Progenitor cell of endocrine pancreas (in vitro differentiated cells): ENCODE results near the gene C7orf33. TPM values are rescaled to one million over a fixed set of nuclear protein-coding genes. Genes with fewer than 3 reads are reported as not detected.

Source experiments
- DNase-seq: peaks from one replicate; pipeline ENCODE4 v3.0.0; 2021; ENCODE audit warnings: low spot score; ENCODE audit not compliant: unreplicated experiment
- H3K27ac Mint-ChIP-seq: 2 replicates; pipeline ENCODE4 v1.8.0; 2021; ENCODE audit warnings: mild to moderate bottlenecking, moderate library complexity, mixed read lengths
- H3K27me3 Mint-ChIP-seq: 2 replicates; pipeline ENCODE4 v1.8.0; 2021; ENCODE audit warnings: mixed read lengths
- H3K36me3 Mint-ChIP-seq: 2 replicates; pipeline ENCODE4 v1.8.0; 2022; ENCODE audit warnings: mixed read lengths; ENCODE audit not compliant: insufficient read depth
- H3K4me1 Mint-ChIP-seq: 2 replicates; pipeline ENCODE4 v1.8.0; 2021; ENCODE audit warnings: low read depth, mixed read lengths
- H3K4me3 Mint-ChIP-seq: 2 replicates; pipeline ENCODE4 v1.8.0; 2021; ENCODE audit warnings: low read depth, mild to moderate bottlenecking, moderate library complexity, mixed read lengths
- H3K9me3 Mint-ChIP-seq: 2 replicates; pipeline ENCODE4 v1.8.0; 2021; ENCODE audit warnings: low read depth, mixed read lengths
- CTCF ChIP-seq: fragments of 200-600 bp; sonication (generic); IDR thresholded peaks from one replicate; pipeline ENCODE4 v1.5.0; 2021; ENCODE audit warnings: antibody characterized with exemption, mild to moderate bottlenecking; ENCODE audit not compliant: unreplicated experiment
- total RNA-seq: library from RNA; stranded (reverse); gene quantifications from 2 replicates; pipeline ENCODE4 v1.2.1, GENCODE V29; 2021

The C7orf33 gene
- total RNA-seq, 1 donor from 2014 or later: not detected

GRCh38 chr7:148628011-148628410 is 37.4 kb downstream of the C7orf33 start:
- no peak for TF ChIP-seq CTCF
- H3K27ac Mint-ChIP-seq: no peak overlapping the region
- H3K9me3 Mint-ChIP-seq: no peaks in the 10 kb centered on the region
- H3K4me1 Mint-ChIP-seq: peaks cover 5% of the 10 kb centered on the region
- H3K36me3 Mint-ChIP-seq: no peaks in the 10 kb centered on the region
- no peaks in the 10 kb centered on the region for H3K27me3 Mint-ChIP-seq
- DNase-seq: no peak
- H3K4me3 Mint-ChIP-seq: no peak overlapping the region

GRCh38 chr7:148630078-148630477 is 39.5 kb downstream of the C7orf33 start:
- Mint-ChIP-seq H3K27me3 (no peaks in the 10 kb centered on the region), H3K27ac (no peak overlapping the region), H3K36me3 (no peaks in the 10 kb centered on the region), H3K4me1 (no peaks in the 10 kb centered on the region), H3K9me3 (no peaks in the 10 kb centered on the region), H3K4me3 (no peak overlapping the region)
- TF ChIP-seq CTCF: no peak
- DNase-seq: no peak

DNA sequence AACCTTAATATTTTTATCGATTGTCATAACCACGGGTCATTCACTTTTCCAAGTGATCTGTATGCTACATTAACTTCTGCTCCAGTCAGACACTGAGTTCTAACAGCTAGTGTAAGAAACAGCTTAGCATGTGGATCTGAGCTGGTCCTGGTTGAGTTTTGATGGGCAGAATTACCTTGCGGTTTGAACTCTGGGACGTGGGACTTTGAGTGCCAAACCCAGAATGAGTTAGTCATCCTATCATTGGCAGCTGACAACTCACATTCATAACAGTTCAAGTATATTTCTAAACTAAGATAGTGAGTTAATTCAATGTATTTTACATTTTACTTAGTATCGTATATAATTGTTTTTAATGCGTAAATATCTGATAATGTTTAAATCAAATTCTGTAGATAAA is 43.2 kb downstream of the C7orf33 start:
- Mint-ChIP-seq H3K9me3 (no peaks in the 10 kb centered on the region), H3K36me3 (no peaks in the 10 kb centered on the region), H3K4me1 (no peaks in the 10 kb centered on the region), H3K4me3 (no peak overlapping the region), H3K27me3 (no peaks in the 10 kb centered on the region), H3K27ac (no peak overlapping the region)
- no peak for DNase-seq
- TF ChIP-seq CTCF: no peak

- no peaks in the 10 kb centered on the region for H3K9me3 Mint-ChIP-seq
- DNase-seq: no peak
- H3K4me1 Mint-ChIP-seq: no peaks in the 10 kb centered on the region
- H3K4me3 Mint-ChIP-seq: no peak overlapping the region
- TF ChIP-seq CTCF: no peak
- no peak overlapping the region for H3K27ac Mint-ChIP-seq
- H3K36me3 Mint-ChIP-seq: no peaks in the 10 kb centered on the region
- no peaks in the 10 kb centered on the region for H3K27me3 Mint-ChIP-seq
These were observed 46.5 kb downstream of the C7orf33 start for GRCh38 chr7:148637094-148637493.

- Mint-ChIP-seq H3K36me3 (no peaks in the 10 kb centered on the region), H3K27ac (no peak overlapping the region), H3K4me3 (no peak overlapping the region), H3K27me3 (peaks cover 5% of the 10 kb centered on the region), H3K4me1 (no peaks in the 10 kb centered on the region), H3K9me3 (no peaks in the 10 kb centered on the region)
- no peak for TF ChIP-seq CTCF
- DNase-seq: no peak
These were observed 55.3 kb downstream of the C7orf33 start for GRCh38 chr7:148645898-148646297.
